ENCODE results near the gene SCGB3A1. TPM values are rescaled to one million over a fixed set of nuclear protein-coding genes. Genes with fewer than 3 reads are reported as not detected.

SCGB3A1 gene
- total and polyA plus RNA-seq, 9 of the 15 experiments (the other 6 are each of a cell fraction or from before 2014, with no cell fraction given), result 0.33 TPM; not detected in 8

DNA sequence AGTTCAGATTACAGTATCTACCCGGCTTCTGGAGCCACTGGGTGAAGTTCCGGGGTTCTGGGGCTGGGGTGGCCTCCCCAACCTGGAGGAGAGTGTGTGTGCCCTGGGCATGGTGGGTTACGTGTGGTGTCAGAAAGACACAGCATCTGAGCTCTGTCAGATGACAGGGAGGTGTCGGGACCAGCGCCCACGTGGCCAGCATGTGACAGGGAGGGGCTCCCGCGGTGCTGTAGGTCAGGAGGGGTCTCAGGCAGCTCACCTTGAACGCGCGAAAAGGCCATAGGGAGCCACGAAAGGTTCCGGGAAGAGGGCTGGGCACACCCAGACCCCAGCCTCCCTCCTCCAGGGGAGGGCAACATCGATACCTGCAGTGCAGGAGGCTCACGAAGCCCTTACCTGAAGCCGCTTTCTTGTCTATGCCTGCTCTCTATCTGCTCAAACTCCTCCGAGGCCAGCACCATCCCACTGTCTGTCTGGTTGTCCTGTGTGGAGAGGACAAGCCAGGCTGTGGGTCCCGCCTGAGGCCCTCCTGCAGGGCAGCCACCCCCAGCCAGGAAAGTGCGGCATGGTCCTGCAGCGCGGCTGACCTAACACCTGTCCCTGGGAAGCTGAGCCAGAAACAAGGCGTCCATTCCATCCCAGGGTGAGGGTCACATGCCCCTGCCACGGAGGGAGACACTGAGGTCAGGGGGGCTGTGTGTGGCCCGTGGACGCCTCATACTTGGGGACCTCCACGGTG, 17.4 kb upstream of the SCGB3A1 start (continued):
- TF ChIP-seq, protein P1, sequence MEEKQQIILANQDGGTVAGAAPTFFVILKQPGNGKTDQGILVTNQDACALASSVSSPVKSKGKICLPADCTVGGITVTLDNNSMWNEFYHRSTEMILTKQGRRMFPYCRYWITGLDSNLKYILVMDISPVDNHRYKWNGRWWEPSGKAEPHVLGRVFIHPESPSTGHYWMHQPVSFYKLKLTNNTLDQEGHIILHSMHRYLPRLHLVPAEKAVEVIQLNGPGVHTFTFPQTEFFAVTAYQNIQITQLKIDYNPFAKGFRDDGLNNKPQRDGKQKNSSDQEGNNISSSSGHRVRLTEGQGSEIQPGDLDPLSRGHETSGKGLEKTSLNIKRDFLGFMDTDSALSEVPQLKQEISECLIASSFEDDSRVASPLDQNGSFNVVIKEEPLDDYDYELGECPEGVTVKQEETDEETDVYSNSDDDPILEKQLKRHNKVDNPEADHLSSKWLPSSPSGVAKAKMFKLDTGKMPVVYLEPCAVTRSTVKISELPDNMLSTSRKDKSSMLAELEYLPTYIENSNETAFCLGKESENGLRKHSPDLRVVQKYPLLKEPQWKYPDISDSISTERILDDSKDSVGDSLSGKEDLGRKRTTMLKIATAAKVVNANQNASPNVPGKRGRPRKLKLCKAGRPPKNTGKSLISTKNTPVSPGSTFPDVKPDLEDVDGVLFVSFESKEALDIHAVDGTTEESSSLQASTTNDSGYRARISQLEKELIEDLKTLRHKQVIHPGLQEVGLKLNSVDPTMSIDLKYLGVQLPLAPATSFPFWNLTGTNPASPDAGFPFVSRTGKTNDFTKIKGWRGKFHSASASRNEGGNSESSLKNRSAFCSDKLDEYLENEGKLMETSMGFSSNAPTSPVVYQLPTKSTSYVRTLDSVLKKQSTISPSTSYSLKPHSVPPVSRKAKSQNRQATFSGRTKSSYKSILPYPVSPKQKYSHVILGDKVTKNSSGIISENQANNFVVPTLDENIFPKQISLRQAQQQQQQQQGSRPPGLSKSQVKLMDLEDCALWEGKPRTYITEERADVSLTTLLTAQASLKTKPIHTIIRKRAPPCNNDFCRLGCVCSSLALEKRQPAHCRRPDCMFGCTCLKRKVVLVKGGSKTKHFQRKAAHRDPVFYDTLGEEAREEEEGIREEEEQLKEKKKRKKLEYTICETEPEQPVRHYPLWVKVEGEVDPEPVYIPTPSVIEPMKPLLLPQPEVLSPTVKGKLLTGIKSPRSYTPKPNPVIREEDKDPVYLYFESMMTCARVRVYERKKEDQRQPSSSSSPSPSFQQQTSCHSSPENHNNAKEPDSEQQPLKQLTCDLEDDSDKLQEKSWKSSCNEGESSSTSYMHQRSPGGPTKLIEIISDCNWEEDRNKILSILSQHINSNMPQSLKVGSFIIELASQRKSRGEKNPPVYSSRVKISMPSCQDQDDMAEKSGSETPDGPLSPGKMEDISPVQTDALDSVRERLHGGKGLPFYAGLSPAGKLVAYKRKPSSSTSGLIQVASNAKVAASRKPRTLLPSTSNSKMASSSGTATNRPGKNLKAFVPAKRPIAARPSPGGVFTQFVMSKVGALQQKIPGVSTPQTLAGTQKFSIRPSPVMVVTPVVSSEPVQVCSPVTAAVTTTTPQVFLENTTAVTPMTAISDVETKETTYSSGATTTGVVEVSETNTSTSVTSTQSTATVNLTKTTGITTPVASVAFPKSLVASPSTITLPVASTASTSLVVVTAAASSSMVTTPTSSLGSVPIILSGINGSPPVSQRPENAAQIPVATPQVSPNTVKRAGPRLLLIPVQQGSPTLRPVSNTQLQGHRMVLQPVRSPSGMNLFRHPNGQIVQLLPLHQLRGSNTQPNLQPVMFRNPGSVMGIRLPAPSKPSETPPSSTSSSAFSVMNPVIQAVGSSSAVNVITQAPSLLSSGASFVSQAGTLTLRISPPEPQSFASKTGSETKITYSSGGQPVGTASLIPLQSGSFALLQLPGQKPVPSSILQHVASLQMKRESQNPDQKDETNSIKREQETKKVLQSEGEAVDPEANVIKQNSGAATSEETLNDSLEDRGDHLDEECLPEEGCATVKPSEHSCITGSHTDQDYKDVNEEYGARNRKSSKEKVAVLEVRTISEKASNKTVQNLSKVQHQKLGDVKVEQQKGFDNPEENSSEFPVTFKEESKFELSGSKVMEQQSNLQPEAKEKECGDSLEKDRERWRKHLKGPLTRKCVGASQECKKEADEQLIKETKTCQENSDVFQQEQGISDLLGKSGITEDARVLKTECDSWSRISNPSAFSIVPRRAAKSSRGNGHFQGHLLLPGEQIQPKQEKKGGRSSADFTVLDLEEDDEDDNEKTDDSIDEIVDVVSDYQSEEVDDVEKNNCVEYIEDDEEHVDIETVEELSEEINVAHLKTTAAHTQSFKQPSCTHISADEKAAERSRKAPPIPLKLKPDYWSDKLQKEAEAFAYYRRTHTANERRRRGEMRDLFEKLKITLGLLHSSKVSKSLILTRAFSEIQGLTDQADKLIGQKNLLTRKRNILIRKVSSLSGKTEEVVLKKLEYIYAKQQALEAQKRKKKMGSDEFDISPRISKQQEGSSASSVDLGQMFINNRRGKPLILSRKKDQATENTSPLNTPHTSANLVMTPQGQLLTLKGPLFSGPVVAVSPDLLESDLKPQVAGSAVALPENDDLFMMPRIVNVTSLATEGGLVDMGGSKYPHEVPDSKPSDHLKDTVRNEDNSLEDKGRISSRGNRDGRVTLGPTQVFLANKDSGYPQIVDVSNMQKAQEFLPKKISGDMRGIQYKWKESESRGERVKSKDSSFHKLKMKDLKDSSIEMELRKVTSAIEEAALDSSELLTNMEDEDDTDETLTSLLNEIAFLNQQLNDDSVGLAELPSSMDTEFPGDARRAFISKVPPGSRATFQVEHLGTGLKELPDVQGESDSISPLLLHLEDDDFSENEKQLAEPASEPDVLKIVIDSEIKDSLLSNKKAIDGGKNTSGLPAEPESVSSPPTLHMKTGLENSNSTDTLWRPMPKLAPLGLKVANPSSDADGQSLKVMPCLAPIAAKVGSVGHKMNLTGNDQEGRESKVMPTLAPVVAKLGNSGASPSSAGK (IDR thresholded peaks at IDR 0.05), result peak; percentile 89
- TF ChIP-seq, protein P2, sequence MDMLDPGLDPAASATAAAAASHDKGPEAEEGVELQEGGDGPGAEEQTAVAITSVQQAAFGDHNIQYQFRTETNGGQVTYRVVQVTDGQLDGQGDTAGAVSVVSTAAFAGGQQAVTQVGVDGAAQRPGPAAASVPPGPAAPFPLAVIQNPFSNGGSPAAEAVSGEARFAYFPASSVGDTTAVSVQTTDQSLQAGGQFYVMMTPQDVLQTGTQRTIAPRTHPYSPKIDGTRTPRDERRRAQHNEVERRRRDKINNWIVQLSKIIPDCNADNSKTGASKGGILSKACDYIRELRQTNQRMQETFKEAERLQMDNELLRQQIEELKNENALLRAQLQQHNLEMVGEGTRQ (CRISPR knock-in tag; IDR thresholded peaks at IDR 0.05), result peak; percentile 44; the same call in 1 of the 2 replicates
- TF ChIP-seq CSDE1 (IDR thresholded peaks at IDR 0.05), result no peak
- TF ChIP-seq ZNF551 (CRISPR knock-in tag; IDR thresholded peaks at IDR 0.05), result no peak
- TF ChIP-seq GTF2A2 (tag; IDR thresholded peaks at IDR 0.05), result no peak
- no peak for TF ChIP-seq SMARCC2 (IDR thresholded peaks at IDR 0.05; ENCODE audit: low read depth)
- TF ChIP-seq, protein P3, sequence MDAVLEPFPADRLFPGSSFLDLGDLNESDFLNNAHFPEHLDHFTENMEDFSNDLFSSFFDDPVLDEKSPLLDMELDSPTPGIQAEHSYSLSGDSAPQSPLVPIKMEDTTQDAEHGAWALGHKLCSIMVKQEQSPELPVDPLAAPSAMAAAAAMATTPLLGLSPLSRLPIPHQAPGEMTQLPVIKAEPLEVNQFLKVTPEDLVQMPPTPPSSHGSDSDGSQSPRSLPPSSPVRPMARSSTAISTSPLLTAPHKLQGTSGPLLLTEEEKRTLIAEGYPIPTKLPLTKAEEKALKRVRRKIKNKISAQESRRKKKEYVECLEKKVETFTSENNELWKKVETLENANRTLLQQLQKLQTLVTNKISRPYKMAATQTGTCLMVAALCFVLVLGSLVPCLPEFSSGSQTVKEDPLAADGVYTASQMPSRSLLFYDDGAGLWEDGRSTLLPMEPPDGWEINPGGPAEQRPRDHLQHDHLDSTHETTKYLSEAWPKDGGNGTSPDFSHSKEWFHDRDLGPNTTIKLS (IDR thresholded peaks at IDR 0.05; ENCODE audit: borderline replicate concordance, low read depth), result peak; percentile 31; the same call in 1 of the 2 replicates
- no peak for TF ChIP-seq ZNF764 (CRISPR knock-in tag; IDR thresholded peaks at IDR 0.05; ENCODE audit: low read depth)
- TF ChIP-seq ZC3H4 (CRISPR knock-in tag; IDR thresholded peaks at IDR 0.05; ENCODE audit: borderline replicate concordance), result 0 out of 2 replicates have a peak, but pooled peaks have one; percentile 24
- TF ChIP-seq L3MBTL2 (IDR thresholded peaks at IDR 0.05), result peak; percentile 85
